Measurements from ENCODE around the gene ADAMTSL3. TPM values are rescaled to one million over a fixed set of nuclear protein-coding genes. Genes with fewer than 3 reads are reported as not detected.
A peak's percentile ranks its signal among the peaks of the same experiment; 100 is the strongest.

Gene ADAMTSL3
- total and polyA plus RNA-seq, 2 of the 4 experiments (the other 2 are of a cell fraction) = under 0.01 to 0.02 TPM

DNA sequence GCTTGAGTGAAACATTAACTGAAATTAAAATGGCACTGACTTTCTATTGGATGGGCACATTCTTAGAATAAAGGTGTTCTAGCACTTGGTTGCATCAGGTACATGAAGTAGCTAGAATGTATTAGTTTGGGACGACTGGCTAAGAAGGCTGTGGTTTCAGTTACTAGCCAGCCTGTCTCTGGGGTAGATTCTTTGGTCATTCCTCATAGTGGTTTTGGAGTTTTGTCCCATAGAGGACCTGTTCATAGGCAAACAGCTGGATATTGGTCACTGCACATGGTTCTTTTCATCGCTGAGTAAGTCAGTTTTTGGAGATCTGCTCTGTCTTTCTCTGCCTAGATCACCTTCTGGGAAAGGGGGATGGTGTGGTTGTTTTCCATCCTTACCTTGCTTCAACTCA, 55.3 kb downstream of the ADAMTSL3 start:
- H4K5ac ChIP-seq (ENCODE audit: low read depth, low read length) = no peak overlapping the region
- no peak overlapping the region for H3K56ac ChIP-seq (ENCODE audit: extremely low read depth, insufficient read depth, low read length)
- H3K14ac ChIP-seq (replicated peaks; ENCODE audit: low read depth, low read length) = no peak overlapping the region
- H3K9ac ChIP-seq (ENCODE audit: low read depth, low read length) = no peak overlapping the region
- H2AK5ac ChIP-seq (ENCODE audit: low read depth, low read length) = no peak overlapping the region
- H3K9me1 ChIP-seq (ENCODE audit: insufficient read depth, low read length) = no peaks in the 10 kb centered on the region
- H2AK9ac ChIP-seq (replicated peaks; ENCODE audit: low read depth, low read length, poor library complexity) = no peak overlapping the region
- H3K9me3 ChIP-seq (ENCODE audit: control insufficient read depth, insufficient read depth, low read length) = no peaks in the 10 kb centered on the region; the same call in 1 of the 2 replicates
- no peak overlapping the region for H3K4ac ChIP-seq (ENCODE audit: low read depth, low read length)
- WGBS, 2 experiments (ENCODE audit: extremely low coverage in 2 of 2, insufficient read length in 1 of 2) = no CpG with 5 or more reads among the region's 2 CpGs
- no peaks in the 10 kb centered on the region for H3K79me1 ChIP-seq (ENCODE audit: low read depth in 1 of 2, low read length in 2 of 2)
- H2BK15ac ChIP-seq (ENCODE audit: low read depth, low read length) = no peak overlapping the region
- H3K23ac ChIP-seq (ENCODE audit: low read depth, low read length) = no peak overlapping the region
- no peaks in the 10 kb centered on the region for H4K20me1 ChIP-seq (ENCODE audit: insufficient read depth, low read length)
- H2BK120ac ChIP-seq (ENCODE audit: low read depth, low read length) = no peak overlapping the region
- ChIA-PET POLR2A (ENCODE audit: unreplicated experiment) (no interaction called here), CTCF (interaction anchor here (0.6 kb wide), 1 partner anchor 231 kb away, joined by 3 read pairs; no protein-coding TSS in a partner anchor)
- H3K4me2 ChIP-seq (ENCODE audit: low read depth, low read length) = no peak overlapping the region
- no peaks in the 10 kb centered on the region for H3K36me3 ChIP-seq (ENCODE audit: control insufficient read depth, insufficient read depth, low read length)
- no peaks in the 10 kb centered on the region for H3K27me3 ChIP-seq (ENCODE audit: control insufficient read depth, insufficient read depth, low read length)
- H2BK5ac ChIP-seq (ENCODE audit: low read depth, low read length, poor library complexity, severe bottlenecking) = no peak overlapping the region
- no peak overlapping the region for H2BK20ac ChIP-seq (ENCODE audit: low read depth, low read length)
- no peak overlapping the region for H4K91ac ChIP-seq (ENCODE audit: insufficient read depth, low read depth, low read length)
- intact Hi-C loops (cut with micrococcal nuclease) (no loop called here), in situ Hi-C loops (cut with MboI; ENCODE audit: low sequenced_read_pairs) (no loop called here), dilution Hi-C loops (cut with HindIII; ENCODE audit: low sequenced_read_pairs, unreplicated experiment) (no loop called here)
- BruUV-seq (replicated peaks) = no TSS peak
- ATAC-seq (ENCODE audit: low read depth) = no peak
- no peak overlapping the region for H2AFZ ChIP-seq (replicated peaks; ENCODE audit: low read length, poor library complexity)
- no peak overlapping the region for H3K27ac ChIP-seq (ENCODE audit: insufficient read depth, low read length)
- no peak overlapping the region for H4K8ac ChIP-seq (ENCODE audit: low read depth in 2 of 2, low read length in 2 of 2)
- H3K18ac ChIP-seq (ENCODE audit: low read depth, low read length) = no peak overlapping the region
- TF ChIP-seq RCOR1 (IDR thresholded peaks at IDR 0.05; ENCODE audit: insufficient replicate concordance, low read length) (no peak), NFE2L2 (IDR thresholded peaks at IDR 0.05; ENCODE audit: low read depth, low read length) (no peak), MXI1 (IDR thresholded peaks at IDR 0.05; ENCODE audit: borderline replicate concordance, low read depth, low read length) (no peak), RFX5 (IDR thresholded peaks at IDR 0.05; ENCODE audit: low read depth, low read length) (no peak), BHLHE40 (IDR thresholded peaks at IDR 0.05; ENCODE audit: low read depth, low read length) (no peak), SMC3 (IDR thresholded peaks at IDR 0.05; ENCODE audit: low read depth, low read length) (no peak), RAD21 (IDR thresholded peaks at IDR 0.05; ENCODE audit: low read length) (no peak), MAFK (IDR thresholded peaks at IDR 0.05; ENCODE audit: low read depth, low read length) (no peak), USF2 (IDR thresholded peaks at IDR 0.05; ENCODE audit: low read depth, low read length) (no peak), MAZ (IDR thresholded peaks at IDR 0.05; ENCODE audit: borderline replicate concordance, low read depth, low read length) (no peak), FOS (IDR thresholded peaks at IDR 0.05; ENCODE audit: low read depth, low read length) (no peak), POLR2A (IDR thresholded peaks at IDR 0.05; ENCODE audit: low read depth, low read length) (no peak), CHD1 (IDR thresholded peaks at IDR 0.05; ENCODE audit: low read depth, low read length) (no peak), CEBPB (IDR thresholded peaks at IDR 0.05; ENCODE audit: low read depth, low read length) (no peak)
- TF ChIP-seq, protein P1, sequence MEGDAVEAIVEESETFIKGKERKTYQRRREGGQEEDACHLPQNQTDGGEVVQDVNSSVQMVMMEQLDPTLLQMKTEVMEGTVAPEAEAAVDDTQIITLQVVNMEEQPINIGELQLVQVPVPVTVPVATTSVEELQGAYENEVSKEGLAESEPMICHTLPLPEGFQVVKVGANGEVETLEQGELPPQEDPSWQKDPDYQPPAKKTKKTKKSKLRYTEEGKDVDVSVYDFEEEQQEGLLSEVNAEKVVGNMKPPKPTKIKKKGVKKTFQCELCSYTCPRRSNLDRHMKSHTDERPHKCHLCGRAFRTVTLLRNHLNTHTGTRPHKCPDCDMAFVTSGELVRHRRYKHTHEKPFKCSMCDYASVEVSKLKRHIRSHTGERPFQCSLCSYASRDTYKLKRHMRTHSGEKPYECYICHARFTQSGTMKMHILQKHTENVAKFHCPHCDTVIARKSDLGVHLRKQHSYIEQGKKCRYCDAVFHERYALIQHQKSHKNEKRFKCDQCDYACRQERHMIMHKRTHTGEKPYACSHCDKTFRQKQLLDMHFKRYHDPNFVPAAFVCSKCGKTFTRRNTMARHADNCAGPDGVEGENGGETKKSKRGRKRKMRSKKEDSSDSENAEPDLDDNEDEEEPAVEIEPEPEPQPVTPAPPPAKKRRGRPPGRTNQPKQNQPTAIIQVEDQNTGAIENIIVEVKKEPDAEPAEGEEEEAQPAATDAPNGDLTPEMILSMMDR (conservative IDR thresholded peaks at IDR 0.05; ENCODE audit: low read depth, low read length) = no peak
- TF ChIP-seq, protein P2, sequence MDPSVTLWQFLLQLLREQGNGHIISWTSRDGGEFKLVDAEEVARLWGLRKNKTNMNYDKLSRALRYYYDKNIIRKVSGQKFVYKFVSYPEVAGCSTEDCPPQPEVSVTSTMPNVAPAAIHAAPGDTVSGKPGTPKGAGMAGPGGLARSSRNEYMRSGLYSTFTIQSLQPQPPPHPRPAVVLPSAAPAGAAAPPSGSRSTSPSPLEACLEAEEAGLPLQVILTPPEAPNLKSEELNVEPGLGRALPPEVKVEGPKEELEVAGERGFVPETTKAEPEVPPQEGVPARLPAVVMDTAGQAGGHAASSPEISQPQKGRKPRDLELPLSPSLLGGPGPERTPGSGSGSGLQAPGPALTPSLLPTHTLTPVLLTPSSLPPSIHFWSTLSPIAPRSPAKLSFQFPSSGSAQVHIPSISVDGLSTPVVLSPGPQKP (IDR thresholded peaks at IDR 0.05; ENCODE audit: borderline replicate concordance, low read depth, low read length) = no peak
- peak; percentile 38 for DNase-seq
- no peaks in the 10 kb centered on the region for H3K4me1 ChIP-seq (ENCODE audit: control insufficient read depth, insufficient read depth, low read length)
- H3K4me3 ChIP-seq (ENCODE audit: insufficient read depth, low read depth, low read length) = no peak overlapping the region
